ENCODE results near the gene NDEL1.

Gene NDEL1

DNA sequence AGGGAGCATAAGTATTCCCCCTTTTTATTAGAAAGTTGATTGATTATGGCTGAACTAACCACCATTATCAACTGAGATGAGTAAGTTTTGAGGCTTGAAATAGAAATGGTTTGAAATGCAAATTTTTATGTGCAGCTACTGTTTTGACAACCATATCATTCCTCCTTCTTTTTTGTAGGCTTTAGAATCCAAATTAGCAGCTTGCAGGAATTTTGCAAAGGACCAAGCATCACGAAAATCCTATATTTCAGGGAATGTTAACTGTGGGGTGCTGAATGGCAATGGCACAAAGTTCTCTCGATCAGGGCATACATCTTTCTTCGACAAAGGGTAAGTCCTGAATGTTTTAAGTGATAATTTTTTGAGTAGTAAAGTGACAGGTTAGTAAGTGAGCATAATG lies 24.1 kb downstream of the NDEL1 start:
- no peak for DNase-seq

DNA sequence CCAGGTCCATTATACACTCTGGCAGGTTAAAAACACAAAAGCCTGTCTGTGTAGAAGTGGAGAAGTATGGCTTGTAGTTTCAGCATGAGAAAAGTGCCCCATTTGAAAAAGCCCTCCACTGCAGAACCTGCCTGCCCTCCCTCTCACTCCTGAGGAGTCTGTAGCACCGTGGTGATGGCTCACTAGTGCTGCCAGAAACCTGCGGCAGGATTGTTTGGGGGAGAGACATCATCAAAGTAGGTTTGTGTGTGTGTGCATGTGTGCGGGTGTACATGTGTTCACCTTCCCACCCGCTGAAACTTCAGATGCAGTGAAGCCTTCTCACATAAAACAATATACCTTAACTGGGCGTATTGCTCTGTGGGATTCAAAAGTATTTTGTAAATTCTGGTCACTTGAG lies 26.9 kb downstream of the NDEL1 start:
- no peak for DNase-seq

DNA sequence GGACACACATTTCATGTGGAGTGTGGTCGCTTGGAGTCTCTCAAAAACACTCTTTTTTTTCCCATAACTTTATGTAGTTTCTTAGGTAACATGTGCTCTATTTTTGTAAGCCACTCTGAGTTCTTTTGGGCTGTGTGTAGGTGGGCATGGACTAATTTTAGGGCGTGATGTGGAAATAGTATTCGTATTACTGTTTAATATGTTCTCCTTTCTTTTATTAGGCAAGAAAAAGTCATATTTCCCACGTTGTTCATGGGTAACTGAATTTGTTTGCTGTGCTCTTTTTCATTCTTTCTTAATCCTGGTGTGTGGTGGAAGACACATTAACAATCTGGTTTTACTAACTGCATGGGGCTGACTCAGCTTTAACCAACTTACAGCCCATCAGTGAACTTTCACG lies 27.4 kb downstream of the NDEL1 start:
- DNase-seq: no peak

DNA sequence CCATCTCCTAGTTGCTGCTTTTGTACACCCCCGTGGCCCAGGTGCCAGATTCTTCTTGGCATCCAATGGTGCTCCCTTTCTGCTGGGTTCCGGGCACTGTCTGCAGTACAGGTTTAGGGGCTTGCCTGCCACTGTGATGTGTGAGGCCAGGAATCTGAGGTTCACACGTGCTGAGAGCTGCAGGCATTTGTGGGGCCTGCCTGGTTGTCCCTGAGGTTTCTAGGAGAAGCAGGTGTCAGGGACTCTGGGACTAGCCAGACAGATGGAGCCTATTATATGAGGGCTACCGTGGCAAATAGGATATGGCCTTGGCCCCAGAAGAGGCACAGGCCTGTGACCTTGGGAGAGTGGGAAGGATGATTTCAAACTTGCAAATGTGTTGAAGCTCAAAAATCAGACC lies 29.3 kb downstream of the NDEL1 start:
- DNase-seq: no peak

DNA sequence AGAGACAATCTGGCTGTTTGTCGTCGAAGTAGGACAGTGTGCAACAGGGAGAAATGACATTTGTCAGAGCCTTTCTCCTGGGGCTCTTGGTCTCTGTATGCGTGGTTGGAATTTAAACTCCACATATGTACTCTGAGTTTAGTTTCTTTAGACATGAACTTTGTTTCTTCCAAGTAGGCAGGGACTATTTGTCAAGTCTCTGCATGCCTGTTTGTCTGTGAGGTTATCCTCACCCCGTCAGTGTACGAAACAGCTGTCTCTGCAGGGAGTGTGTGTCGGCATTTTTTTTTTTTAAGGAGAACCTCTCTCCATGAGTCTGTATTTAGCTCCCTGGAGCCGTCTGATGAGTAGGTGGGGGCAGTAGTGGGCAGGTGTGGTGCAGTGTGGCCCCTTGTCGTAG lies 29.7 kb downstream of the NDEL1 start:
- DNase-seq: no peak

DNA sequence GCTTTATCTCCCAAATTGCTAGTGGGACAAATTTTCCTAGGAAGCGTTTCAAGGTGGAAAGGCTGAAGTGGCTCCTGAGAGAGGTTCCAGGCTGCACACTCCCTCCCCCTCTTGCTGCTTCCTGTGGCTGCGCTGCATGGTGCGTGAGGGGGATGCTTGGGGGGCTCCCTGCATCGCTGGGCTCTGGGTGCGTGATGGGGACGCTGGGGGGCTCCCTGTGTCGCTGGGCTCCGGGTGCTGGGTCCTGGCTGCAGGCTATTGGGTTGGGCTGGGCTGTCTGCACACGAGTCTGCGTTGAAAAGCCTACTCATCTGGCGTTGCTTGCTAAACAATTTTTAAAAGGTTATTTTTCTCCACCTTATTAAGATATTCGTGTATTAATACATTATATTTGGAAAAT lies 30.1 kb downstream of the NDEL1 start:
- no peak for DNase-seq

DNA sequence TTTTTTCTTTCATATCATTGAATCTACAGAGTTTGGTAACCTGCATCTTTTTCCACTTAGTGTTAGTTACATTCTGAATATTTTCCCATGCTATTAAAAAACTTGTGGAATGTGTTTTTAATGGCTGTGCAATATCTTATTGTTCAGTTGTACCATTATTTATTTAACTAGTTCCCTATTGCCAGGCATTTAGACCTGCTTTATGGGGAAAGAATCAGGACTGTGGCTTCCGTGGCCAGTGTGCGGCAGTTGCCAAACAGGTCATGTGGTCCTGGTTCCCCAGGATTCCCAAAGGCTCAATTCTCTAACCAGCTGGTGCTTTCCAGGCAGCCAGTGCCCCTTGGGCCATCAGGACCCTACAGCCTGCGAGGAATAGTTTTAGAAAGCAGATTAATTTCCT lies 30.8 kb downstream of the NDEL1 start:
- no peak for DNase-seq

DNA sequence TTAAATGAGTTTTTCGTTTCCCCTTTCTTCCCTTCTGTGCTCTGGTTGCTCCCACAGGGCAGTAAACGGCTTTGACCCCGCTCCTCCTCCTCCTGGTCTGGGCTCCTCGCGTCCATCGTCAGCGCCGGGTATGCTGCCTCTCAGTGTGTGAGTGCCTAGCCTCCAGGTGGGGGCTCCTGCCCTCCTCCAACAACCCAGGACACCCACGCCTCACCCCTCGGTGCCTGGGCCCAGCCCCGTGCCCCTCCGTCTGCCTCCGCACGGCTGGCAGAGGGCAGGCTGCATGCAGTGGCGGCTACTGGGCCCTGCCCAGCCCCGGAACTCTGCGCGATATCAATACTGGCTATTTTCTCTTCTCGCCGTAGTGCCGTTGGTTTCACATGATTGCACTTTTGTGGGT lies 31.2 kb downstream of the NDEL1 start:
- no peak for DNase-seq

DNA sequence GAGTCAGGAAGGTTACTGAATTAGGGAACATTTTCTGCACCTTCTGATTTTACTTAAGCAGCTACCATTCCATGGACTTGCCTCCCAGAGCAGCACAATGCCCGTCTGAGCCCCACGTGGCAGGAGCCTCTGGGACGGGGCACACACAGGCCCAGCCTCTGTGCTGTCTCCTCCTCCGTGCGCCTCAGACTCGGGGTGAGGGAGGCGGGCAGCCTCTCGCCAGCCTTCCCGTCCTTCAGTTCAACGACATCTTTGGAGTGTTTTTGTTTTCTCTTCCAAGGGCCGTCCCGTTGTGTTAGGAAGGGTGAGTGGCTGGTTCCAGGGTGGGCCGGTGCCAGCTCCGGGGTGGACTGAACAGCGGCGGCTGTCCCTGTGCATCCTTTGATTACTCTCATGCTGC lies 31.8 kb downstream of the NDEL1 start:
- no peak for DNase-seq

DNA sequence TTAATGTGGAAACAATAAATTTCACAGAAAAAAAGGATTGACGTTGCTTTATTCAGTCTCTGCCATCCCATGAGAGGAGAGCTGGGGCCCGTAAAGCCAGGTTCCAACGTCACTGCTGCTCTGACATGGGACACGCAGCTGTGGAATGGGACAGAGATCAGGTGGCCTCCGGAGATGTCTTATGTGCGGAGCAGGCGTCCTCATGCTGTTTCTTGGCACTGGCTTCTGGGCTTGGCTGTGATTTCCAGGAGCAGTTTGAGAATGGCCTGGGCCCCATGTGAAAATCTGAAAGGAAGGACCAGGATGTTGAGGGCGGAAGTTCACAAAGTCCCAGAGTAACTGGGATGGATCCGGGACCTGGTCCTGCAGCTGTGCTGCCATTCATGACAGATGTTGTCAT lies 32.4 kb downstream of the NDEL1 start:
- no peak for DNase-seq

DNA sequence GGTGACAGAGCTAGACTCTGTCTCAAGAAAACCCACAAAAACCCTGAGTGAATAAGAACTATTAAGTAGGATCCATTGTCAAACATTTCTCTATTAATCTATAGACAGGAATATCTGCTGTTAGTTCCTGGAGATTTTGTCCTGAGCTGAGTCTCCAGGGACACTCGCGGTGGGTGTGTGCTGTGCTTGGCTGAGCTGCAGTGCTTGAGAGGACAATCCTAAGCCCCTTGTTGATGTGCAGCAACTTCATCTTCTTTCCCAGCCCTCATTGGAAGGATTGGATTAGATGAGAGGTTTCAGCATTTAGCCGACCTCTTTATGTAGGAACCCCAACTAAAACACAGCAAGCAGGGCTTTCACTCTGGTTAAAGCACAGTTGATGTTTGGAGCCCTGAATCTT lies 33.3 kb downstream of the NDEL1 start:
- DNase-seq: no peak

DNA sequence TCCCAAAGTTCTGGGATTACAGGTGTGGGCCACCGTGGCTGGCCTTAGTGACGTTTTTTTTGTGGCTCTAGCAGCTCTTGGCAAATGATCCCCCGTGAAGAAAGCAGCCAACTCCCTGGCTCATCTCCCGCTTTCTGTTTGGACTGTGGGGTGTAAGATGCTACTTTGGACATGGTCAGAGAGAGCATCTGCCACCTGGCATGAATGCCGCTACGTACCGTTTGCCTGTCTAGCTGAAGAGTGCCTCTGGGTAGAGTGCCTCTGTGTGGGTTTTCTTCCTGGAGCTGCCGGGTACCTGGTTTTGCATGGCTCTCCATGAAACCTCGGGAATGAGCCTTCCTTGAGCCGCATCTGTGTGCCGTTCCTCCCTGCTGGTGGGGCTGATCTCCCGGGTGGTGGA lies 34.3 kb downstream of the NDEL1 start:
- no peak for DNase-seq

DNA sequence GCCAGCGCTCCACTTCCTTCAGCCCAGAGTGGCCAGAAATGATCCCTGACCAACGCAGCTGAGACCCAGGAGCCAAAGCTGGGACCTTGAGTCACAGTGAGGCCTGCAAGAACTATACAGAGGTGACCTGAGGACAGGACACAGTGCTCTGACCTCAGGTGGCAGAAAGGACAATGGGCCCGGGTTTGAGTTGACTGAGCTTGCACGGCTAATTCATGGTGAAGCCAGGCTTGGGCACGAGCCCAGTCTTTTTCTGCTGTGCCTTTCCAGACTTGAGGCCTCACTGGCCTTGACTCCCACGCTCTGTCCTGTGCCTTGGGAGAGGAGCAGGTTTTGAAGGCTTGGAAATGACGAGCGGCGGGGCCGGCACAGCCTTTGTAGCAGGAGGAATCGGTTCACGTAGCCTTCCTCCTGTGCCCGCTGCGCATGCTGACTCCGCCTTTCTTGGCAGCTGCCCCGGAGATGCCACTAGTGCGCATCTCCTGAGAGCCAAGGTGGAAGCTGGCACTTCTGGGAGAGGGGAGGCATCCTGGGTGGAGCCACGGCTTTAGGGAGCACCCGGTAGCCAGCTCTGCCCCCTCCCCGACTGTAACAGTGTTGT lies 34.9 kb downstream of the NDEL1 start:
- no peak for DNase-seq

DNA sequence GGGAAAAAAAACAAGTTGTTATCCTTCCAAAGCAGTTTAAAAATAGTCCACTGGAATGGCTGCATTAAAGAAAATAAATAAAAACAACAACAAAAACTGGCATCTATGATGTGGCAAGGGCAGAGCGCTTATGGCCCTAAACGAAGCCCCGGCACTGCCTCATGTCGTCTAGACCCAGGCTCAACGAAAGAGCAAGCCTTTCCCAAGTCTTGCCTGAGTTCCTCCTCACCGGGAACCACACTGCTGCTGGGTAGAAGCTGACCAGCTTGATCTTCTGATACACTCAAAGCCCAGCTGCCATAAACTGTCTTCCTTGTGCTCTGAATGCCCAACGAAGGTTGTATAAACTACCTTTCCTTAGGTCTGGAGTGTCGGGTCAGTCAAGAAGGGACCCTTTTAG lies 37.0 kb downstream of the NDEL1 start:
- no peak for DNase-seq

DNA sequence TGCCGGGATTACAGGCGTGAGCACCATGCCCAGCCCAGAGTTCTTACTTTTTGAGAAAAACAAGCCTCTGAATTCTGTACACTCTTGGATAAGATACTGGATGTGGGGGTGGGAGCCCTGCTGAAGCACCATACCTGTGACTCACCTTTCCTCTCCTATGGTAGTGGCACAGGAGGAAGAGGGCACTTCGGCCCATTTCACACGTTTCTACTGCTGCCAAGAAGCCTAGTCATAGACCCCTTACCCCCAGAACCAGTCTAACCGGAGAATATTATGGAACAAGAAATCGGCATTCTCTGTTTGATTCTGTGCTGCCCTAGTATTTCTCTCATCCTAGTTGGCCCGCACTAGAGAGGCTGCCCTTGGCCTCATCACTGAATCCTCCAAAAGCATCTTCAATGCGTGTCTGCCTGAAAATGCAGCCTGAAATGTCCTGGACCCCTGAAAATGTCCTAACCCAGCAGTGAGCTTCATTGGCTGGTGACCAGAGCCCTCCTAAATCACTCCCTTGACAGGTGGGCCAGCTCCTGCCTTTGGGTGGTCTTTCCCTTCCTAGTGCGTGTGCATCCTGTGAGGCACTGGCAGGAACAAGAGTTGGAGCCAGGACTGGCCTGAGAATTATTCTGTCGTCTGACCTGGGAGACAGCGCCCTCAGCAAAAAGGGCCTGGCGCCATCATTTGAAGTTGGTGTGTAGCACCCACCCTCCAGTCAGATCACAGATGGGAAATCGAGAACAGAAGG lies 37.9 kb downstream of the NDEL1 start:
- DNase-seq: no peak

DNA sequence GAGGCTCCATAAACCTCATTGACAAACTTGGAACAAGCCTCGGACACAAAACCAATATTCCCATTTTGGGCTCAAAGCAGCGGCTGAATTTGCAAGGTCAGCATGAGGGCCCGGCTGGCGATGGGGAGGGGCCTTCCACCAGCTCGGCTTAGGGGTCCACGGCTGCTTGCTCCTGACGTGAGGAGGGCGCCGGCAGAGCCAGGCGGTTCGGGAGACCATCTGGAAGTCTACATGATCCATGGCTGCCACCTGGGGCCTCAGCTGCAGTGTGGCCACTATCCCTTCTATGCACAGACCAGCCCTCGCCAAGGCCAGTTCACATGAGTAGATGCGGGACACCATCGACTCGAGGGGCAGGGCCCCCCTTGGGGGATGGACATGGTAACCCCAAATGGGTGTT lies 39.1 kb downstream of the NDEL1 start:
- no peak for DNase-seq

DNA sequence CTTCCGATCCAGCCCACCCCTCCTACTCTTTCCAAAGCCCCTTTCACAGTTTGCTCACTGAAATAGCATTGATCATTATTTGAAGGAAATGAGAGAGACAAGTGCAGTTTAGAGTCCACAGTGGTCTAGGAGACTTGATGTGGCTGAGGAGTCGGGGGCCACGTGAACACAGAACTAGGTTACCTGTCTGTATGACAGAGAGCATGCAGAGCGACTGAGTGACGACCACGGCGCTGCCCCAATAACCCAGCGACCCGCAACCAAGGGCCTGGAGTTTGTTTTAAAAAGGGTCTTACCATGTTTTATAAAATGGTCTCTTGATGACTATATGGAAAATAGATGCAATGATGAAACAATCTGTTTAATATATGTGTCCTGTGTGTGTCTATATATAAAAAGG lies 39.5 kb downstream of the NDEL1 start:
- DNase-seq: no peak

DNA sequence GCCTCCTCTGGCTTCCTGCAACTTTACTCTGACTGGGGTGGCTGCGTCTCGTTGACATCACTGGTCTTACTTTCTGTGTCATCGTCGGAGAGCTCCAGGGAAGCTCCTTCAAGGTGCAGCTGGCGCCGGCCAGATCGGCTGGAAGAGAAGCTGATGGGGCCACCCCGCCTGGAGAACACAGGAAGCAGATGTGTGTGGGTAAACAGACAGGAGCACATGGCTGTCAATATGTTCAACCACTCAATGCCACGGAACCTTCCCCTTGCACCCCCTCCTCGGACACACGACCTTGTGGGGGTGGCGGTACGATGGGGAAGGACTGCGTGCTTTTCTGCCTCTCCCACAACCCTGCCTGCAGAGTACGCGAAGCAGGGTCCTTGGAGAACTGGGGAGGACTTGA lies 40.1 kb downstream of the NDEL1 start:
- DNase-seq: no peak

DNA sequence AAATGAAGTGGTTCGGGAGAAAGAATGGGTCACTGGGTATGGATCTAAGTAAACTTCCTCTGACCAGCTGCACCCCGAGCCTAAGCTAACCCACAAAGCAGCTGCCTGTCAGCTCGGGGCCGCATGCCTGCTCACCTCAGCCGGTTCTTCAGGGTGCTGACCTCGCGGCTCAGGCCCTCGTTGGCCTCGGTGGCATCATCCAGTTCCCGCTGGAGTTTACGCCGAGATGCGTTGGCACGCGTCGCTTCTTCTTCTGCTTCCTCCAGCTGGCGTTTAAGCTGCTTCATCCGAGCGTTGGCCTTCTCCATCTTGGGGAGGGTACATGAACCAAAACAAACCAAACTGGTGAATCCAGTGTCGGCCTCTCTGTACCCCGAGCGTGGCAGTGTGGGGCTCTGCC lies 41.1 kb downstream of the NDEL1 start:
- DNase-seq: no peak

DNA sequence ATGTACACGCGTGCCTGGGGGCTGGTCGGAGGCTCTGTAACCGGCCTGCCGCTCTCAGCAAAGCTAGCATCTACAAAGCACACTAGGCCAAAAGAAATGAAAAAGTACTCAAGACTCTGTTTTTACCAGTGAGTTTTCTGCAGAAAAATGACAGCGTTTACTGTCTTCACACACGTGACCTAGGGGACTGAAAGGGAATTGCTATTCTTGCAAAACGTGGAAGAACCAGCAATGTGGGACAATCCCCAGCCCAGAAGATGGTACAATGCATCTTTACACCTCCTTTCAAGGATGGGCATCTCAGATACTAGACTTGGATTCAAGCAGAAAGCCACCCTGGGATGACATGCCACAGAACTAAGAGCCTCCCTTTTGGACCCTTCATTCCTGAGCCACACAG lies 41.5 kb downstream of the NDEL1 start:
- DNase-seq: no peak

DNA sequence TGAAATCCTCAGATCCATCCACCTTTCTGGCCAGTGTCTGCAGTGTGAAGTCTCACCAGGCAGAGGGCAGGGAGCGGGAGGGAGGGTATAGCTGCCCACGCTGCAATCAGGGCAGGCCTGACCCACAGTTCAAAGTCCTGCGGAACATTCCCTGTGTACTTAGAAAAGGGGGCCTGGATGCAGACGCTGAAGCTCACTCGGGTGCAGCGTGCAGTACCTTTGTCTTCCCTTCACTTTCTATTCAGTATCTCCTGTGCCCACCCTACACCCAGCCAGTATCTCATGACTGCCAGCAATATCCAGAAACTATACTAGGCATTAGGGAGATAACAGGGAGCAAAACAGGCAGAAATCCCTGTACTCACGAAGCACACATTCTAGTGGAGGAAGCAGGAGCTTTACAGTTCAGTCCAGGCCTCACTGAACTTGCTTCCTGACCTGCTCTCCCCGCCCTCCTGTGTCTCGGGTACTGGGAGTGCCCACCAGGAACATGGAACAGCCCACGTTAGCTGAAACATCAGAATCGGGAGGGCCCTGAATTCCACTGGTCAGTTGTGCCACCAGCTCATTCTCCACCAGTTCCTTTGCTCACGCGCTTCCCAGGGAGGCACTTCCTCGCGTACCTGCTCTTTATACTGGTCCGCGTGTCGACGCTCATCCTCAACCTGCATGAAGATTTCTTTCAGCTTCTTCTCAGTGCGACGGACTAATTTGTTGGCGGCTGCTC lies 42.2 kb downstream of the NDEL1 start:
- no peak for DNase-seq

DNA sequence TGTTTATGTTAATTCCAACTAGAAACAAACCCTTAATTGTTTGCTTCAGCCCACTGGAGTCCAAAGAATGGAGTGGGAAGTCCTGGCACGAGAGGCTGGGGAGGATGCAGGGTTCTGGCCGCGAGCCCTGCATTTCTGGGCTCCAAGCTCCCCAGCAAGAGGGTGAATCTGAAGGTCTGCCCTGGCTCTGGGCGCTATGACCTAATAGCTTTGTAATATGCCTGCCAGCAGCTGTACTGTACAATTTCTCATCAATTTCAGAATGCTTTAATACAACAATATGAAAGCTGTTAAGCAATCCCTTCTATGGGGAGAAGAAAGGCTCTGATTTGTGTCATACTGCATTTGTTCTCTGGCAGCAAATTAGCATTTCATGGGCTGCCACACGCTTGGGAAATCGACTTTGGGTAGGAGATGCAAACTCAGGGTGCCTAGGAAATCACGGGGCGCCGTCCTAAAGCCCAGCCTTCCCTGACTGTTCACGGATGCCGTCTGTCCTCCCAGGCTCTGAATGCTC lies 43.8 kb downstream of the NDEL1 start:
- DNase-seq: no peak

DNA sequence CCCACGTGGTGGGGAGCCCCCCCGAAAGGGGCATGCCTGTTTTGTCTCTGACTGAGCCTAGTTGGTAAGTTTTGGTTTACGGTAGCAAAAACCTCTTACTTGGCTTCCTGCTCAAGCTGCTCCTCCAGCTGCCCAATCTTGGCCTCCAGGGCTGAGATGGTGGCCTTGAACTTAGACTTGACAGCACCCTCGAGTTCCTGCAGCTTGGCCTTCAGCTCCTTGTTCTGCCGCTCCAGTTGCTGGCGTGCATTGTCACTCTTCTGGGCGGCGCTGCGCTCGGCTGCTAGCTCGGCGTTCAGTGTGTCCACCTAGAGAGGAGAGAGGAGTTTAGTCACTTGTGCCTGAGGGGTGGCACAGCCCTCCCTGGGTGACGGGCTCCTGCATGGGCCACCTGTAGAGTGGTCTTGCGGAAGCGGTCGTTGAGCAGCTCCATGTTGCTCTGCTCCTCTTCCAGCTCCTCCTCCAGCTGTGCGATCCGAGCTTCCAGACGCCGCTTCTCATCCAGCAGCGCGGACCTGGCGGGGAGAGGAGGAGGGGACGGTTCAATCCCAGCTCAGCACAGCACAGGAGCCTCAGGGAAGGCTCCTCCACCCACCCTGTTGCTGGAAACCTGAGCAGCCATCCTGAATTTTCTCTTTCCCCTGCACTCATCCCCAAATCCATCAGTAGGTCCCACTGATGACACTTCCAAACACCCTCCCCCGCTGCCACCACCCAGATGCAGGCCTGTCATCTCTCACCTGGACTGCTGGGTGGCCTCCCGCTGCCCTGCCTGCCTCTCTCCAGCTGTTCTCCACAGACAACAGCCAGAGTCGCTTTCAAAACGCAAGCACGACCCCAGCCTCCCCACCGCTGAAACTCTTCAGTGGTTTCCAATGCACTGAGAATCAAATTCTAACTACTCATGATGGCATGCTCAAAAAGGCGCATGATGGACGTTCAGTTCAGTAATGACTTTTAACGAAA lies 44.6 kb downstream of the NDEL1 start:
- DNase-seq: no peak

Measured in CD4-positive, alpha-beta T cell treated with Interleukin-4 for 4 hours (primary cell).